CD14-positive monocyte (primary cell): Measurements from ENCODE around the gene PARK7. TPM values are rescaled to one million over a fixed set of nuclear protein-coding genes. Genes with fewer than 3 reads are reported as not detected.
A peak's percentile ranks its signal among the peaks of the same experiment; 100 is the strongest.

Experiments used
- DNase-seq, 3 donors: peaks; one replicate each; pipeline ENCODE4 v3.0.0-alpha.2; 2011 to 2022
- H2AFZ ChIP-seq: 2 replicates; pipeline ENCODE4 v1.6.0; 2012; ENCODE audit warnings: mild to moderate bottlenecking, low read depth, low read length, inconsistent platforms; ENCODE audit not compliant: insufficient read depth, poor library complexity, severe bottlenecking
- H3K27ac ChIP-seq, 2 donors: 1 replicate in 1 of 2; 2 replicates in 1 of 2; pipeline ENCODE4 v1.5.1; 2012 to 2013; ENCODE audit warnings: low read length in 2 of 2, control low read depth in 1 of 2, inconsistent platforms in 1 of 2, low read depth in 1 of 2, mild to moderate bottlenecking in 1 of 2
- H3K27me3 ChIP-seq, 2 donors: one replicate each; pipeline versions ENCODE4 v1.6.0 to v1.6.1; 2011 to 2013; ENCODE audit warnings: low read length in 2 of 2; ENCODE audit not compliant: control insufficient read depth in 2 of 2, insufficient read depth in 2 of 2
- H3K36me3 ChIP-seq, 2 donors: replicated peaks in 1 of 2; 1 replicate in 1 of 2; 2 replicates in 1 of 2; pipeline versions ENCODE4 v1.5.1 to v1.6.1; 2012 to 2013; ENCODE audit warnings: low read length in 2 of 2, control low read depth in 1 of 2, inconsistent platforms in 1 of 2, mild to moderate bottlenecking in 1 of 2; ENCODE audit not compliant: insufficient read depth in 2 of 2, control insufficient read depth in 1 of 2
- H3K4me1 ChIP-seq, 2 donors: 1 replicate in 1 of 2; 2 replicates in 1 of 2; pipeline versions ENCODE4 v1.5.1 to v1.6.1; 2012 to 2013; ENCODE audit warnings: low read length in 2 of 2, control low read depth in 1 of 2, inconsistent platforms in 1 of 2, mild to moderate bottlenecking in 1 of 2, moderate library complexity in 1 of 2; ENCODE audit not compliant: insufficient read depth in 2 of 2, control insufficient read depth in 1 of 2
- H3K4me2 ChIP-seq: replicated peaks from 2 replicates; pipeline ENCODE3; 2012; ENCODE audit warnings: low read length, moderate library complexity, mild to moderate bottlenecking; ENCODE audit not compliant: poor library complexity, severe bottlenecking; ENCODE audit errors: extremely low read depth
- H3K4me3 ChIP-seq, 3 experiments: fragments of 200-600 bp in 1 of 3; sonication (generic) in 1 of 3; replicated peaks in 1 of 3; 1 replicate in 2 of 3; 2 replicates in 1 of 3; pipeline ENCODE4 v1.5.1; 2011 to 2013; ENCODE audit warnings: low read length in 3 of 3, mild to moderate bottlenecking in 3 of 3, control low read depth in 2 of 3, low read depth in 2 of 3, inconsistent platforms in 1 of 3, moderate library complexity in 1 of 3
- H3K79me2 ChIP-seq: 2 replicates; pipeline ENCODE4 v1.6.0; 2012; ENCODE audit warnings: mild to moderate bottlenecking, control low read depth, inconsistent platforms, low read length, moderate library complexity; ENCODE audit not compliant: insufficient read depth
- H3K9ac ChIP-seq: 2 replicates; pipeline ENCODE4 v1.6.0; 2017; ENCODE audit warnings: low read length, mild to moderate bottlenecking; ENCODE audit not compliant: insufficient read depth, poor library complexity, severe bottlenecking
- H3K9me3 ChIP-seq, 2 donors: replicated peaks in 1 of 2; 1 replicate in 1 of 2; 2 replicates in 1 of 2; pipeline versions ENCODE4 v1.5.1 to v1.6.1; 2012 to 2013; ENCODE audit warnings: low read length in 2 of 2, control low read depth in 1 of 2; ENCODE audit not compliant: control insufficient read depth in 1 of 2, insufficient read depth in 1 of 2
- H4K20me1 ChIP-seq: 2 replicates; pipeline ENCODE4 v1.6.0; 2012; ENCODE audit warnings: mild to moderate bottlenecking, low read length, control low read depth, moderate library complexity; ENCODE audit not compliant: insufficient read depth
- H3K27ac Mint-ChIP-seq, 7 donors: one replicate each; pipeline ENCODE4 v1.8.0; 2020; ENCODE audit warnings: mild to moderate bottlenecking in 7 of 7, mixed read lengths in 7 of 7, moderate library complexity in 6 of 7, inconsistent platforms in 2 of 7
- H3K27me3 Mint-ChIP-seq, 3 donors: one replicate each; pipeline ENCODE4 v1.8.0; 2021 to 2022; ENCODE audit warnings: low read depth in 3 of 3, mild to moderate bottlenecking in 3 of 3, mixed read lengths in 3 of 3, moderate library complexity in 3 of 3, inconsistent platforms in 1 of 3
- H3K36me3 Mint-ChIP-seq, 2 donors: one replicate each; pipeline ENCODE4 v1.8.0; 2020; ENCODE audit warnings: mixed read lengths in 2 of 2, inconsistent platforms in 1 of 2, mild to moderate bottlenecking in 1 of 2
- H3K4me1 Mint-ChIP-seq: one replicate; pipeline ENCODE4 v1.8.0; 2020; ENCODE audit warnings: mild to moderate bottlenecking, mixed read lengths
- H3K4me3 Mint-ChIP-seq, 2 donors: one replicate each; pipeline ENCODE4 v1.8.0; 2020; ENCODE audit warnings: mild to moderate bottlenecking in 2 of 2, mixed read lengths in 2 of 2, moderate library complexity in 1 of 2
- H3K9me3 Mint-ChIP-seq, 7 donors: one replicate each; pipeline ENCODE4 v1.8.0; 2020 to 2022; ENCODE audit warnings: mixed read lengths in 7 of 7, mild to moderate bottlenecking in 6 of 7, moderate library complexity in 6 of 7, inconsistent platforms in 2 of 7
- CTCF ChIP-seq: fragments of 200-600 bp; IDR thresholded peaks from one replicate; pipeline ENCODE4 v1.8.0; 2022; ENCODE audit warnings: antibody characterized with exemption, mild to moderate bottlenecking
- WGBS: methylation state at CpG from one replicate; pipeline ENCODE4 v1.1.5; 2013; ENCODE audit warnings: missing lambda C conversion rate; ENCODE audit not compliant: insufficient coverage; 5-methylcytosine and 5-hydroxymethylcytosine counted together
- intact Hi-C, 2 donors: fragments of 100-400 bp; cut with micrococcal nuclease; formaldehyde crosslinking; loops; one replicate each; pipeline versions ENCODE4 v1.15.0 to v1.15.1; 2023
- polyA plus RNA-seq, 3 donors: library from polyadenylated mRNA; depleted of rRNA in 1 of 3; unstranded in 2 of 3; stranded (reverse) in 1 of 3; fragments of 300-500 nt in 2 of 3; fragments of >200 nt in 1 of 3; fragmentation: Illumina TruSeq in 2 of 3; gene quantifications; 1 replicate in 2 of 3; 2 replicates in 1 of 3; pipeline ENCODE4 v1.2.3, GENCODE V29; 2012 to 2021

The PARK7 gene
- polyA plus RNA-seq, 3 donors = 116 to 391 (median 353) TPM

DNA sequence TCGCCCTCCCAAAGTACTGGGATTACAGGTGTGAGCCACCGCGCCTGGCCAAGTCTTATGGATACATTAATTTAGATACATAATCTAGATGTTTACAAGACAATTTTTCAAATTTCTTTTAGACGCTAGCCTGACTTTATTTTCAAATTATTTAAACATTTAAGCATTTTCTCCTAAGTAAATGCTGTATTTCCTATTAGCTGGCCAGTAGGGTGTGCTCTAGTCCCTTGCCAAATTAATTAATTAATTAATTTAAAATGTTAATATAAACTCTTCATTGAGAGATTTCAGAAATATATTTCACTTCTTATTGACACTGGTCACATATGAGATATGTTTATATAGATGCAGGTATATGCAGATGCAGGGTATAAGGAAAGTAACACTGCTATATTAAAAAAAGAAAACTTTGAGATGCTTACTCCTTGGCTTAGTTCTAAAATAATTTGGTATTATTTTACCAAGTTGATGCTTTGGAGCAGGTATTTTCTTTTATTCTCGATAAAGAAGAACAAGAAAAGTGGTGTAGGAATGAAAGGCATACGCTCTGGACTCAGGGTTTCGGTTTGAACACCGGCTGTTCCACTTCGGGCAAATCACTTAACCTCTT lies 69.8 kb downstream of the PARK7 start:
- Mint-ChIP-seq H3K27ac (no peak overlapping the region), H3K9me3 (peaks cover 0 to 6% (median 5%) of the 10 kb centered on the region in 7 donors), H3K36me3 (peaks cover 3 to 6% of the 10 kb centered on the region in 2 donors), H3K4me1 (peaks cover 8% of the 10 kb centered on the region), H3K27me3 (peaks cover 25 to 38% (median 26%) of the 10 kb centered on the region in 3 donors), H3K4me3 (no peak overlapping the region)
- peak in 2 of 3 donors; percentile 35 to 58 for DNase-seq
- Histone ChIP-seq H3K79me2 (no peaks in the 10 kb centered on the region), H4K20me1 (no peaks in the 10 kb centered on the region), H3K27ac (no peak overlapping the region), H2AFZ (no peak overlapping the region), H3K4me3 (no peak overlapping the region), H3K9me3 (peaks cover 0 to 3% of the 10 kb centered on the region in 2 donors), H3K4me2 (no peak overlapping the region), H3K36me3 (no peaks in the 10 kb centered on the region), H3K27me3 (peaks cover 5 to 36% of the 10 kb centered on the region in 2 donors), H3K9ac (no peak overlapping the region), H3K4me1 (peaks cover 5% of the 10 kb centered on the region in 2 donors)
- WGBS = 83% methylated on average over 1 of the region's 9 CpGs
- peak; percentile 93 for TF ChIP-seq CTCF
- intact Hi-C loops = loop anchor here (1.0 to 10.0 kb wide), 3 partner anchors 204 to 318 kb away; no protein-coding TSS in a partner anchor

GRCh38 chr1:8032366-8032910 lies 70.9 kb downstream of the PARK7 start:
- peaks cover 2 to 27% of the 10 kb centered on the region in 2 donors for H3K27me3 ChIP-seq
- no peak overlapping the region for H3K4me3 ChIP-seq
- H3K4me2 ChIP-seq = no peak overlapping the region
- peaks cover 0 to 1% (median 0%) of the 10 kb centered on the region in 7 donors for H3K9me3 Mint-ChIP-seq
- peaks cover 3% of the 10 kb centered on the region for H3K4me1 Mint-ChIP-seq
- no peak overlapping the region for H2AFZ ChIP-seq
- no peaks in the 10 kb centered on the region for H3K36me3 ChIP-seq
- WGBS = no CpG with 5 or more reads among the region's 3 CpGs
- peaks cover 0 to under 1% of the 10 kb centered on the region in 2 donors for H3K36me3 Mint-ChIP-seq
- intact Hi-C loops = loop anchor here in 1 of 2 donors (10.0 kb wide), 1 partner anchor 202 kb away; no protein-coding TSS in a partner anchor
- H3K27ac ChIP-seq = no peak overlapping the region
- H3K27me3 Mint-ChIP-seq = peaks cover 15 to 30% (median 17%) of the 10 kb centered on the region in 3 donors
- no peak overlapping the region for H3K9ac ChIP-seq
- no peaks in the 10 kb centered on the region for H3K9me3 ChIP-seq
- DNase-seq = no peak
- no peak overlapping the region for H3K27ac Mint-ChIP-seq
- no peaks in the 10 kb centered on the region for H3K4me1 ChIP-seq
- H3K4me3 Mint-ChIP-seq = no peak overlapping the region
- TF ChIP-seq CTCF = no peak
- no peaks in the 10 kb centered on the region for H3K79me2 ChIP-seq
- no peaks in the 10 kb centered on the region for H4K20me1 ChIP-seq
